WTC11 (cell line): ENCODE measurements around the gene EXOC4. TPM values are rescaled to one million over a fixed set of nuclear protein-coding genes. Genes with fewer than 3 reads are reported as not detected.

Source experiments
- ATAC-seq: fragments of 200-7000 bp; cut with Tn5 transposase; 2 replicates; pipeline ENCODE4 v1.10.0; 2021; ENCODE audit warnings: mild to moderate bottlenecking, moderate library complexity
- CTCF ChIA-PET: fragments of 300-600 bp; sonication (Branson Sonifier 250); formaldehyde crosslinking; loops from one replicate; lab custom pipeline; 2021; ENCODE audit warnings: antibody characterized with exemption; lab: Charles Lee
- POLR2A ChIA-PET: fragments of 350-600 bp; sonication (Branson Sonifier 250); formaldehyde crosslinking; loops from one replicate; lab custom pipeline; 2021; ENCODE audit warnings: antibody characterized with exemption; lab: Charles Lee
- DNase-seq: peaks from one replicate; pipeline ENCODE4 v3.0.0; 2021; ENCODE audit warnings: low spot score
- H3K27ac Mint-ChIP-seq: 2 replicates; pipeline ENCODE4 v1.8.0; 2021; ENCODE audit warnings: mixed read lengths
- H3K27me3 Mint-ChIP-seq: 2 replicates; pipeline ENCODE4 v1.8.0; 2021; ENCODE audit warnings: low read depth, mild to moderate bottlenecking, moderate library complexity, mixed read lengths
- H3K36me3 Mint-ChIP-seq: 2 replicates; pipeline ENCODE4 v1.8.0; 2021; ENCODE audit warnings: mixed read lengths
- H3K4me1 Mint-ChIP-seq: 2 replicates; pipeline ENCODE4 v1.8.0; 2022; ENCODE audit warnings: mixed read lengths
- H3K4me3 Mint-ChIP-seq: 2 replicates; pipeline ENCODE4 v1.8.0; 2021; ENCODE audit warnings: mild to moderate bottlenecking, moderate library complexity, mixed read lengths
- H3K9me3 Mint-ChIP-seq: 2 replicates; pipeline ENCODE4 v1.8.0; 2021; ENCODE audit warnings: mixed read lengths
- CREM ChIP-seq: sonication (generic); formaldehyde crosslinking; IDR thresholded peaks from 2 replicates; pipeline ENCODE4 v1.8.1; 2022; ENCODE audit warnings: mild to moderate bottlenecking, missing genetic modification reagents, moderate library complexity
- FOXJ3 ChIP-seq: sonication (generic); formaldehyde crosslinking; IDR thresholded peaks from 2 replicates; pipeline ENCODE4 v1.9.0; 2021; ENCODE audit warnings: missing genetic modification reagents, mild to moderate bottlenecking, borderline replicate concordance
- FOXP1 ChIP-seq: sonication (generic); formaldehyde crosslinking; IDR thresholded peaks from 2 replicates; pipeline ENCODE4 v1.8.0; 2022; ENCODE audit warnings: missing genetic modification reagents, mild to moderate bottlenecking, moderate library complexity, borderline replicate concordance
- GTF2I ChIP-seq: fragments of 250-450 bp; sonication (Bioruptor Pico); conservative IDR thresholded peaks from 2 replicates; pipeline ENCODE4 v1.4.0; 2021; ENCODE audit warnings: mild to moderate bottlenecking
- SMAD4 ChIP-seq: sonication (generic); formaldehyde crosslinking; IDR thresholded peaks from 2 replicates; pipeline ENCODE4 v1.8.0; 2022; ENCODE audit warnings: mild to moderate bottlenecking, missing genetic modification reagents
- TP53 ChIP-seq: sonication (generic); formaldehyde crosslinking; IDR thresholded peaks from 2 replicates; pipeline ENCODE4 v1.8.1; 2023; ENCODE audit warnings: mild to moderate bottlenecking, missing genetic modification reagents
- ZNF138 ChIP-seq: sonication (generic); formaldehyde crosslinking; conservative IDR thresholded peaks from 2 replicates; pipeline ENCODE4 v1.8.1; 2022; ENCODE audit warnings: mild to moderate bottlenecking, moderate library complexity, missing genetic modification reagents
- ZNF671 ChIP-seq: fragments of 250-450 bp; sonication (Bioruptor Pico); IDR thresholded peaks from 2 replicates; pipeline ENCODE4 v1.8.0; 2021; ENCODE audit warnings: mild to moderate bottlenecking
- total RNA-seq: library from RNA; stranded (reverse); gene quantifications from 3 replicates; pipeline ENCODE4 v1.2.3, GENCODE V29; 2021
- TF ChIP-seq, protein P1 (sequence below): sonication (generic); formaldehyde crosslinking; IDR thresholded peaks from 2 replicates; pipeline ENCODE4 v1.8.0; 2023; ENCODE audit warnings: missing genetic modification reagents, mild to moderate bottlenecking, borderline replicate concordance
- TF ChIP-seq, protein P2 (sequence below): sonication (generic); formaldehyde crosslinking; IDR thresholded peaks from 2 replicates; pipeline ENCODE4 v1.8.1; 2023; ENCODE audit warnings: mild to moderate bottlenecking, missing genetic modification reagents
- TF ChIP-seq, protein P3 (sequence below): sonication (generic); formaldehyde crosslinking; IDR thresholded peaks from 2 replicates; pipeline ENCODE4 v1.8.1; 2023; ENCODE audit warnings: mild to moderate bottlenecking, missing genetic modification reagents, borderline replicate concordance
- TF ChIP-seq, protein P4 (sequence below): sonication (generic); formaldehyde crosslinking; IDR thresholded peaks from 2 replicates; pipeline ENCODE4 v1.8.1; 2023; ENCODE audit warnings: mild to moderate bottlenecking, missing genetic modification reagents, moderate library complexity
- TF ChIP-seq, protein P5 (sequence below): sonication (generic); formaldehyde crosslinking; IDR thresholded peaks from 2 replicates; pipeline ENCODE4 v1.8.1; 2022; ENCODE audit warnings: missing genetic modification reagents, borderline replicate concordance
- TF ChIP-seq, protein P6 (sequence below): sonication (generic); formaldehyde crosslinking; IDR thresholded peaks from 2 replicates; pipeline ENCODE4 v1.8.0; 2022; ENCODE audit warnings: mild to moderate bottlenecking, missing genetic modification reagents

Gene EXOC4
- total RNA-seq, 1 experiment from 2014 or later = 62.0 TPM

DNA sequence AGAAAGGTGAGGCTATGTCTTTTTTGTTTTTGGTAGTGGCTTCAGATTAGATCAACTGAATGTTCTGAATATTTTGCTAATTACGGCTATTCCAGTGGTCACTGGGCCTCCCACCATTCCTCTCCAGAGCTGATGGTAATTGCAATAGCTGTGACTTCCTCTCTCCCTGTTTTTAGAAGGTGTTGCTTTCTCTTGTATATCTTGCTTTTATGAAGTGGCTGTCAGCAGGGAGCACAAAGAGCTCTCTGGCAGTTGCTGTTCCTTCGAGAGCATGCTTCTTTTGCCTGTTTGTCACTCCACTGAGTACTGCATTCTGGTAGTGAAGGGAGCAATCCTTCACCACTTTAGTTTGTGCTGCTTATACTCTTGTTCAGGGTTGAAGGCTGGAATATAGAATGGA, 133.3 kb downstream of the EXOC4 start:
- CTCF ChIA-PET = no interaction called here
- Mint-ChIP-seq H3K9me3 (peaks cover 13% of the 10 kb centered on the region), H3K36me3 (peaks cover 11% of the 10 kb centered on the region), H3K27me3 (no peaks in the 10 kb centered on the region), H3K4me3 (peak overlapping the region; percentile 5; the same call in 1 of the 2 replicates), H3K27ac (peak overlapping the region; percentile 89), H3K4me1 (peaks cover 49% of the 10 kb centered on the region)
- POLR2A ChIA-PET = no interaction called here
- DNase-seq = peak; percentile 10
- peak; percentile 93 for ATAC-seq
- TF ChIP-seq, protein P1, sequence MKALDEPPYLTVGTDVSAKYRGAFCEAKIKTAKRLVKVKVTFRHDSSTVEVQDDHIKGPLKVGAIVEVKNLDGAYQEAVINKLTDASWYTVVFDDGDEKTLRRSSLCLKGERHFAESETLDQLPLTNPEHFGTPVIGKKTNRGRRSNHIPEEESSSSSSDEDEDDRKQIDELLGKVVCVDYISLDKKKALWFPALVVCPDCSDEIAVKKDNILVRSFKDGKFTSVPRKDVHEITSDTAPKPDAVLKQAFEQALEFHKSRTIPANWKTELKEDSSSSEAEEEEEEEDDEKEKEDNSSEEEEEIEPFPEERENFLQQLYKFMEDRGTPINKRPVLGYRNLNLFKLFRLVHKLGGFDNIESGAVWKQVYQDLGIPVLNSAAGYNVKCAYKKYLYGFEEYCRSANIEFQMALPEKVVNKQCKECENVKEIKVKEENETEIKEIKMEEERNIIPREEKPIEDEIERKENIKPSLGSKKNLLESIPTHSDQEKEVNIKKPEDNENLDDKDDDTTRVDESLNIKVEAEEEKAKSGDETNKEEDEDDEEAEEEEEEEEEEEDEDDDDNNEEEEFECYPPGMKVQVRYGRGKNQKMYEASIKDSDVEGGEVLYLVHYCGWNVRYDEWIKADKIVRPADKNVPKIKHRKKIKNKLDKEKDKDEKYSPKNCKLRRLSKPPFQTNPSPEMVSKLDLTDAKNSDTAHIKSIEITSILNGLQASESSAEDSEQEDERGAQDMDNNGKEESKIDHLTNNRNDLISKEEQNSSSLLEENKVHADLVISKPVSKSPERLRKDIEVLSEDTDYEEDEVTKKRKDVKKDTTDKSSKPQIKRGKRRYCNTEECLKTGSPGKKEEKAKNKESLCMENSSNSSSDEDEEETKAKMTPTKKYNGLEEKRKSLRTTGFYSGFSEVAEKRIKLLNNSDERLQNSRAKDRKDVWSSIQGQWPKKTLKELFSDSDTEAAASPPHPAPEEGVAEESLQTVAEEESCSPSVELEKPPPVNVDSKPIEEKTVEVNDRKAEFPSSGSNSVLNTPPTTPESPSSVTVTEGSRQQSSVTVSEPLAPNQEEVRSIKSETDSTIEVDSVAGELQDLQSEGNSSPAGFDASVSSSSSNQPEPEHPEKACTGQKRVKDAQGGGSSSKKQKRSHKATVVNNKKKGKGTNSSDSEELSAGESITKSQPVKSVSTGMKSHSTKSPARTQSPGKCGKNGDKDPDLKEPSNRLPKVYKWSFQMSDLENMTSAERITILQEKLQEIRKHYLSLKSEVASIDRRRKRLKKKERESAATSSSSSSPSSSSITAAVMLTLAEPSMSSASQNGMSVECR (CRISPR knock-in tag) = no peak
- TF ChIP-seq ZNF138 (CRISPR knock-in tag) = no peak
- TF ChIP-seq, protein P2, sequence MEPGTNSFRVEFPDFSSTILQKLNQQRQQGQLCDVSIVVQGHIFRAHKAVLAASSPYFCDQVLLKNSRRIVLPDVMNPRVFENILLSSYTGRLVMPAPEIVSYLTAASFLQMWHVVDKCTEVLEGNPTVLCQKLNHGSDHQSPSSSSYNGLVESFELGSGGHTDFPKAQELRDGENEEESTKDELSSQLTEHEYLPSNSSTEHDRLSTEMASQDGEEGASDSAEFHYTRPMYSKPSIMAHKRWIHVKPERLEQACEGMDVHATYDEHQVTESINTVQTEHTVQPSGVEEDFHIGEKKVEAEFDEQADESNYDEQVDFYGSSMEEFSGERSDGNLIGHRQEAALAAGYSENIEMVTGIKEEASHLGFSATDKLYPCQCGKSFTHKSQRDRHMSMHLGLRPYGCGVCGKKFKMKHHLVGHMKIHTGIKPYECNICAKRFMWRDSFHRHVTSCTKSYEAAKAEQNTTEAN = no peak
- no peak for TF ChIP-seq FOXP1 (CRISPR knock-in tag)
- TF ChIP-seq CREM (CRISPR knock-in tag) = no peak
- no peak for TF ChIP-seq GTF2I (CRISPR knock-in tag)
- TF ChIP-seq FOXJ3 (CRISPR knock-in tag) = no peak
- no peak for TF ChIP-seq TP53 (CRISPR knock-in tag)
- TF ChIP-seq, protein P3, sequence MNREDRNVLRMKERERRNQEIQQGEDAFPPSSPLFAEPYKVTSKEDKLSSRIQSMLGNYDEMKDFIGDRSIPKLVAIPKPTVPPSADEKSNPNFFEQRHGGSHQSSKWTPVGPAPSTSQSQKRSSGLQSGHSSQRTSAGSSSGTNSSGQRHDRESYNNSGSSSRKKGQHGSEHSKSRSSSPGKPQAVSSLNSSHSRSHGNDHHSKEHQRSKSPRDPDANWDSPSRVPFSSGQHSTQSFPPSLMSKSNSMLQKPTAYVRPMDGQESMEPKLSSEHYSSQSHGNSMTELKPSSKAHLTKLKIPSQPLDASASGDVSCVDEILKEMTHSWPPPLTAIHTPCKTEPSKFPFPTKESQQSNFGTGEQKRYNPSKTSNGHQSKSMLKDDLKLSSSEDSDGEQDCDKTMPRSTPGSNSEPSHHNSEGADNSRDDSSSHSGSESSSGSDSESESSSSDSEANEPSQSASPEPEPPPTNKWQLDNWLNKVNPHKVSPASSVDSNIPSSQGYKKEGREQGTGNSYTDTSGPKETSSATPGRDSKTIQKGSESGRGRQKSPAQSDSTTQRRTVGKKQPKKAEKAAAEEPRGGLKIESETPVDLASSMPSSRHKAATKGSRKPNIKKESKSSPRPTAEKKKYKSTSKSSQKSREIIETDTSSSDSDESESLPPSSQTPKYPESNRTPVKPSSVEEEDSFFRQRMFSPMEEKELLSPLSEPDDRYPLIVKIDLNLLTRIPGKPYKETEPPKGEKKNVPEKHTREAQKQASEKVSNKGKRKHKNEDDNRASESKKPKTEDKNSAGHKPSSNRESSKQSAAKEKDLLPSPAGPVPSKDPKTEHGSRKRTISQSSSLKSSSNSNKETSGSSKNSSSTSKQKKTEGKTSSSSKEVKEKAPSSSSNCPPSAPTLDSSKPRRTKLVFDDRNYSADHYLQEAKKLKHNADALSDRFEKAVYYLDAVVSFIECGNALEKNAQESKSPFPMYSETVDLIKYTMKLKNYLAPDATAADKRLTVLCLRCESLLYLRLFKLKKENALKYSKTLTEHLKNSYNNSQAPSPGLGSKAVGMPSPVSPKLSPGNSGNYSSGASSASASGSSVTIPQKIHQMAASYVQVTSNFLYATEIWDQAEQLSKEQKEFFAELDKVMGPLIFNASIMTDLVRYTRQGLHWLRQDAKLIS (CRISPR knock-in tag) = 0 out of 2 replicates have a peak, but pooled peaks have one; percentile 57
- TF ChIP-seq, protein P4, sequence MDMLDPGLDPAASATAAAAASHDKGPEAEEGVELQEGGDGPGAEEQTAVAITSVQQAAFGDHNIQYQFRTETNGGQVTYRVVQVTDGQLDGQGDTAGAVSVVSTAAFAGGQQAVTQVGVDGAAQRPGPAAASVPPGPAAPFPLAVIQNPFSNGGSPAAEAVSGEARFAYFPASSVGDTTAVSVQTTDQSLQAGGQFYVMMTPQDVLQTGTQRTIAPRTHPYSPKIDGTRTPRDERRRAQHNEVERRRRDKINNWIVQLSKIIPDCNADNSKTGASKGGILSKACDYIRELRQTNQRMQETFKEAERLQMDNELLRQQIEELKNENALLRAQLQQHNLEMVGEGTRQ = no peak
- TF ChIP-seq ZNF671 = no peak
- TF ChIP-seq, protein P5, sequence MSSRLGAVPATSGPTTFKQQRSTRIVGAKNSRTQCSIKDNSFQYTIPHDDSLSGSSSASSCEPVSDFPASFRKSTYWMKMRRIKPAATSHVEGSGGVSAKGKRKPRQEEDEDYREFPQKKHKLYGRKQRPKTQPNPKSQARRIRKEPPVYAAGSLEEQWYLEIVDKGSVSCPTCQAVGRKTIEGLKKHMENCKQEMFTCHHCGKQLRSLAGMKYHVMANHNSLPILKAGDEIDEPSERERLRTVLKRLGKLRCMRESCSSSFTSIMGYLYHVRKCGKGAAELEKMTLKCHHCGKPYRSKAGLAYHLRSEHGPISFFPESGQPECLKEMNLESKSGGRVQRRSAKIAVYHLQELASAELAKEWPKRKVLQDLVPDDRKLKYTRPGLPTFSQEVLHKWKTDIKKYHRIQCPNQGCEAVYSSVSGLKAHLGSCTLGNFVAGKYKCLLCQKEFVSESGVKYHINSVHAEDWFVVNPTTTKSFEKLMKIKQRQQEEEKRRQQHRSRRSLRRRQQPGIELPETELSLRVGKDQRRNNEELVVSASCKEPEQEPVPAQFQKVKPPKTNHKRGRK (CRISPR knock-in tag) = no peak
- no peak for TF ChIP-seq SMAD4 (CRISPR knock-in tag)
- TF ChIP-seq, protein P6, sequence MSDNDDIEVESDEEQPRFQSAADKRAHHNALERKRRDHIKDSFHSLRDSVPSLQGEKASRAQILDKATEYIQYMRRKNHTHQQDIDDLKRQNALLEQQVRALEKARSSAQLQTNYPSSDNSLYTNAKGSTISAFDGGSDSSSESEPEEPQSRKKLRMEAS (CRISPR knock-in tag) = peak; percentile 62; the same call in 1 of the 2 replicates
